Embryonic facial prominence (tissue), 1 donor: ENCODE measurements around the gene HRH3.

Experiments used
- DNase-seq: peaks from one replicate; pipeline ENCODE4 v3.0.0-alpha.2; 2016; ENCODE audit errors: extremely low spot score

HRH3 gene

DNA sequence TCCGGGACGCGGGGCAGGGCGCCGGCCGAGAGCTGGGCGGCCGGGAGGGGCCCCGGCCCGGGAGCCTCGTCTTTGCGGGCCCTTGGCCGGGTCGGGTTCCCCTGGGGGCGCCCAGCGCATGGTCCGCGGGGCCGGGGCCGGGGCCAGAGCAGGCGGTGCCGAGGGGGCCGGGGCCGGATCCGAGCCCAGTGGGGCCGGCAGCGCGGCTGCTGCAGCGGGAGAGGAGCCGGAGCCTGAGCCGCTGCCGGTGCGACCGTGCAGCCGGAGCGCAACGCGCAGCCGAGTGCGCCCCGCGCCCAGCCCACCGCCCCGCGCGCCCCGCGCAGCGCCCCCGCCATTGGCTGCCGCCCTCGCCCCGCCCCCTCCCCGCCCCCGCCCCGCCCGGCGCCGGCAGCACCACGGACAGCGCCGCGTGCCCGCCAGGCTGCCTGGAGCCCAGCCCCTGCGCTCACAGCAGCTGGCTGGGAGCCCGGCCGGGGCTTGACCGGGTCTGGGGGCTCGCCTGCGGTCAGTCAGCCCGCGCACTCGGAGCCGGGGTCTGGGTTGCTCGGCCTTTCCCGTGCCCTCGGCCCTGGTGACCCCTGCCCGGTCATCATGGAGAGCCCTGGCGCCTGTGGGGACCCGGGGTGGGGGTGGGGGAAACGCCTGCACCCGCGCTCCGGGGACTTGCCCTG, at the start of gene HRH3:
Gene HRH3 (minus strand): TSS at position 287 of the 674 bp plus-strand sequence. CDS start 308 bp downstream, outside the sequence.
- no peak for DNase-seq

DNA sequence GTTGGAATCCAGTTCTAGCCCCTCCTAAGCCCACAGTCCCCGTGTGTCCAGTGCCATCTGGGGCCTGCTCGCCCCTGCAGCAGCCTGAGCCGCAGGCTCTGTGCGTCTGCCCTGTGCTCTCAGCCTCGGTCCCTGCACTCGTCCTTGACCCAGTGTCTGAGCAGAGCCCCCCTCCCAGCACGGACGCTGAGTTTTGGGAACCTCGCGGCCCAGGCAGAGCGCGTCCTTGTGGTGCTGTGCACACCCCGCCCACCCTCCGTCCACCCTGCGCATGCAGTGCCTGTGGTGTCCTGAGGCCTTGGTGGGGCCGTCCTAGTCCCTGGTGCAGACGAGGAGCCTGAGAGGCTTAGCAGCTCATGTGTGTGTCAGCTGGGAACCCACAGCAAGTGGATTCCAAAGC, 49.8 kb upstream of the HRH3 start:
- DNase-seq: no peak

DNA sequence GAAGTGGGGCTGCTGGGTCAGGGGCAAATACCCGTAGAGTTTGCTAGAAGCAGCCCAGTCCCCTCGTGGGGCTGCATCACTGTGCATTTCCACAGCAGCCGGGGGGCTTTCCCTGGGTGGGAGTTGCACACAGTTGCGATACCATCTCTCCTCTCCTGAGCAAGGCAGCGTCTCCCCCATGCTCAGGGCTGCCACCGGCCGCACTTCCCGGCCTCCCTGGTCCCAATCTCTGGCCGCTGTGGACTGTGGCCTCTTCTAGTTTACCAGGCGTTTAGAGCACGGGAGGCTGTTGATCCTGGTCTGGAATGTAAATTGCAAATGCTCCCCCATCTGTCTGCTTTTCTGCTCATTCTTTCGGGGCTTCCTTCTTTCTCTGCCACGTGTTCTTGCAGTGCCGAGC, 49.3 kb upstream of the HRH3 start:
- no peak for DNase-seq

DNA sequence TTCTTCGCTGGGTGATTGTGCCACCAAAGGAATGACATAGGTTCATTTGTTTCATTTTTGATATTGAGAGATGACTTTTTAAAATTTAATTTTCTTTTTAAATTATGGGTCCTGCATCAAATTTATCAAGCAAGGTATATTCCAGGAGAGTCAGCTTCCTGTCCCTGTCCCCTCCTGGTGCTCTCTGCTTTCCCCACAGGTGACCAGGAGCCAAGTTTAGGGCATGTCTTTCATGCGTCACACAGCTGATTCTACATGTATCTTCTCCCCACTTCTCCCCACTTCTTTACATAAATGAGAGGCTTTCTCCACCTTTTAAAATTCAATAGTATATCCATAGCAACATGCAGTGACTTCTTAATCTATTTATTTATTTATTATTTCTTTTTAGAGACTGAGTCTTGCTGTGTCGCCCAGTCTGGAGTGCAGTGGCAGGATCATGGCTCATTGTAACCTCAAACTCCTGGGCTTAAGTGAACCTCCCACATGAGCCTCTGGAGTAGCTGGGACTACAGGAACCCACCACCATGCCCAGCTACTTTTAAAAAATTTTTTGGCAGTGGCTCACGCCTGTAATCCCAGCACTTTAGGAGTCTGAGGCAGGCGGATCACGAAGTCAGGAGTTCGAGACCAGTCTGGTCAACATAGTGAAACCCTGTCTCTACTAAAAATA, 48.3 kb upstream of the HRH3 start:
- no peak for DNase-seq

DNA sequence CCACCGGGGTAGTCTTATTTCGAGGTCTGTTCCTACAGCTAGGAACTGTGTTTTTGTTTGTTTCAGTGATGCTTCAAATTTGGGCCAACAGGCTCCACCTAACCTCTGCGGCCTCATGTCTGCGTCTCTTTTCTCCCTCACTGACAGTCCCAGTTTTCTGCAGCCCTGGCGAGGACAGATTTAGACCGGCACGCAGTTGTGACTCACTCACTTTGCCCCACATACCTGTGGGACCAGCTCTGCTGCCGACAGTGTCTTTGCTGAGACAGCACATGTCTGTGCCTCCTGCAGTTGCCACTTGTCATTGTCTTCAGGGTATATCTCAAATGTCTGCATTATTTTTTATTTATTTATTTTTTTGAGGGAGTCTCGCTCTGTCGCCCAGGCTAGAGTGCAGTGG, 47.5 kb upstream of the HRH3 start:
- no peak for DNase-seq

DNA sequence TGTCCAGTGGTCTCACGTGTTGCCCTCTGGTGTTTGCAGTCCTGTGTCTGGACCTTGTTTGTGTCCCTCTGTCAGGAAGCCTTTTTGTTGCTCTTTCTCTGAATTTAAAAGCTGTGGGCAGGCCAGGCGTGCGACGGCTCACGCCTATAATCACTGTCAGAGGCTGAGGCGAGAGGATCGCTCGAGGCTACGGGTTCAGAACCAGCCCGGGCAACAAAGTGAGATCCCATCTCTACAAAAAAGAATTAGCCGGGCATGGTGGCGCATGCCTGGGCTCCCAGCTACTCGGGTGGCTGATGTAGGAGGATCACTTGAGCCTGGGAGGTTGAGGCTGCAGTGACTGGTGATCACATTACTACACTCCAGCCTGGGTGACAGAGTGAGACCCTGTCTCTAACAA, 46.8 kb upstream of the HRH3 start:
- DNase-seq: no peak

DNA sequence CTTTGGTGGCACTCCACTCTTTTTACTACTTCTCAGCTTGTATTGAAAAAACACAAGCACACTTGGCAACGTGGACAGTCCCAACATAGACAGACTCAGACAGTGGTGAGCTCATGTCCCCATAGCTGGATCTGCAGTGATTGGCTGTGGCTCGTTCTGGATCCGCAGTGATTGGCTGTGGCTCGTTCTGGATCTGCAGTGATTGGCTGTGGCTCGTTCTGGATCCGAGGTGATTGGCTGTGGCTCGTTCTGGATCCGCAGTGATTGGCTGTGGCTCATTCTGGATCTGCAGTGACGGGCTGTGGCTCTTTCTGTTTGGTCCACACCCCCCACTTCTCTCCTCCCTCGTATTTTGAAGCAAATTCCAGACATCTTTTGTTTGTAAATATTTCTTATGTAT, 46.3 kb upstream of the HRH3 start:
- DNase-seq: no peak

DNA sequence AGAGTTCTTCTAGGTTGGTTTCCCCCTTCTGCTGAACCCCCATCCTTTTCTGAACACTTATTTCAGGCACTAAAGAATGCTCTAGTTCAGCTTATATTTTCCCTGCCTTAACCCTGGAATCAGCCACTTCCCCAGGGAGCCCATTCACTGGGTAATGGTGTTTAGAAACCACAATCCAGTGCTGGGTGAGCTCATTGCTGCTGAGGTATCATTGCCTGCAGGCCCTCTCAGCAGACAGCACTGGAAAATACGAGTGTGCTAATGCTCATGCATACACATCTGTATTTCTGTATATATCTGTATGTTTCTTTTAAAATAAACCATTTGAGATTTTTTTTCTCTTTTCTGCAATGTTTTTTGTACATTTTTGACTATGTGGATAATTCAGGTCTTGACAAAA, 45.3 kb upstream of the HRH3 start:
- no peak for DNase-seq

DNA sequence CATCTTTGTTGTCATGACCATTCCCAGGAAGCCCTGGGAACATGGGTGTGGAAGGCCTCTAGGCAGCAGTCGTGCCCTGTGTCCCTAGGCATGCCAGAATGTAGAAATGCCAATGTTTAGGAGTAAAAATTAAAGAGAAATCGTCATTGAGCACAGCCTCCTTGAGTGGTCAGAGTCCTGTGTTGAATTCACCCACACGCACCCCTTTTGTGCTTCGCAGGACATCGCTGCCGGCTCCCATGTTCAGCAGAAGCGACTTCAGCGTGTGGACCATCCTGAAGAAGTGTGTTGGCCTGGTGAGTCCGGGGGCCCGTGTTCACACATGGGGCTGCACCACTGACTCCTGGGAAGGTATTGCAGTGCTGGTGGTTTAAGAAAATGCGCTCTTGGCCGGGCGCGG, 43.3 kb upstream of the HRH3 start:
- no peak for DNase-seq

DNA sequence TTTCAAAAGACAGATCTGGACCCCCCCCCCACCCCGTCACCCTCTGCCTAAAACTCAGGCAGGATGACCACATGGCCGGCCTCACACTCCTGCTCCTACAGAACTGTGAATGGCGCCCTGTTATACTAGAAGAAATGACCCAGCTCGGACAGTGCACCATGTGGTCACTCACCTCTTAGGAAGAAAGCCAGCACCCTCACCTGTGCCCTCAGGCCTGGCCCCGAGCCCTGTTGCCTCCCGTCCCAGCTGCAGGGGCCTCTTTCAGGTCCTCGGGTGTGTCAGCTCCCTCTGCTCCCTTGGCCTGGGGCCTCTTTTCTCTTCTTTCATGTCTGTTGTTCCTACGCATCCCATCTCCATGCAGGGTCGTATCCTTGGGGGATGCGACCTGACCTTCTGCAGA, 42.0 kb upstream of the HRH3 start:
- DNase-seq: no peak

DNA sequence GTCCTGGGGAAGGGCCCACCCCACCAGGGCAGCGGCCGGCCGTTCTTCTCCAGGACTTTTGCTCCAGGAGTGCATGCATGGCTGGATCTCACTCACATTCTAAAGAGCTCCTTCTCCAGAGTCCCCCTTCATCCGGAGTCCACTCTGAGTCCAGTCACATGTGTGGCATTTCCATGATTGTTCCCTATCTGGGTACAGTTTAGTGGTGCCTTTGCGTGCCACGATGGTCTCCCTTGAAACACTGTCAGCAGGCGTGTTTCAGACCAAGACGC, 39.2 kb upstream of the HRH3 start:
- no peak for DNase-seq

DNA sequence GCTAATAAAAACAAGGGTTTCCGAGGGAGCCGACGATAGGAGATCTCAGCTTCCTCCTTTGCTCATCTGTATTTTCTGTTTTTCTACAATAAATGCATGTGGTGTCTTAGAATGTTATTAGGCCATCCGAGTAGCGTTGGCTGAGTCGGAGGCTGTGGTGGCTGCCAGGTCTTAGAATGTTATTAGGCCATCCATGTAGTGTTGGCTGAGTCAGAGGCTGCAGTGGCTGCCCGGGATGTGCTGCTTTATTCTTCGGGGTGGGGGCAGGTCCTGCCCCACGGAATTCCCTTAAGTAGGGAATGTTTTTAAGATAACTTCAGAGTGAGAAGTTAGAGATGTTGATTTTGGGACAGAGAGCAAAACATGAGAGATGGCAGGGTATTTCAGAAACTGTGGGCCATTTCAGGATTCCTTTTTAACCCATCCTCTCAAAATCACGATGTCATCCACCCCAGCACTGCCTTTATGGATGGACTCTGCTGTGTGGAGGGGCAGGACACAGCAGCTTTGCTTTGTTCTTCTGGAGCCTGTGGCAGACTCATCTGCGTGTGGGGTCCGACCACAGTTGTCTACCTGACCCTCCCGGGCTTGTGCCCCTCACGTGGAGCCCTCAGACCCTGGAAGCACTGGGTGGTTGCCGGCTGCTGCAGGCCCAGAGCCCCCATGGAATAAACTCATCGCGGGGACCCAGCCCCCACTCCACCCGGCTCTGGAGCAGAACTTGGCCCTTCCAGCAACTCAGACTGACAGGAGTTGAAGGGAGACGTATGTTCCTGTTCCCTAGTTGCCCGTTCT, 38.6 kb upstream of the HRH3 start:
- no peak for DNase-seq

DNA sequence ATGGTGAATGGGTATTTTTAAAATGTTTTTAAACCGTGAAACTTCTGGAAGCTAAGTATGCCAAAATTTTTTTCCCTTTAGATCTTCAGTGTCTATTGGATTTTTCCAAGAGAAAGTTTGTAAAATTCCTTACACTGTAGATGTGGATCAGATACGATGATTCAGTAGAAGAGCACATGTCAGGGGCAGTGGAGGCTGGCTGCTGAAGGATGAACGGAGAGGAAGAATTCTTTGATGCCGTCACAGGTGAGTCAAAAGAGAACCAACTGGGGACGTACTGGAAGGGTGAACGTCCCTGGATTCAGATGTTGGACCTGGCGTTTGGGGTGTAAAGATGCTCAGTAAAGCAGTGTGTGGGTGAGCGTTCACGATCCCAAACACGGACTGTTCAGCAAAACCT, 35.9 kb upstream of the HRH3 start:
- DNase-seq: no peak

DNA sequence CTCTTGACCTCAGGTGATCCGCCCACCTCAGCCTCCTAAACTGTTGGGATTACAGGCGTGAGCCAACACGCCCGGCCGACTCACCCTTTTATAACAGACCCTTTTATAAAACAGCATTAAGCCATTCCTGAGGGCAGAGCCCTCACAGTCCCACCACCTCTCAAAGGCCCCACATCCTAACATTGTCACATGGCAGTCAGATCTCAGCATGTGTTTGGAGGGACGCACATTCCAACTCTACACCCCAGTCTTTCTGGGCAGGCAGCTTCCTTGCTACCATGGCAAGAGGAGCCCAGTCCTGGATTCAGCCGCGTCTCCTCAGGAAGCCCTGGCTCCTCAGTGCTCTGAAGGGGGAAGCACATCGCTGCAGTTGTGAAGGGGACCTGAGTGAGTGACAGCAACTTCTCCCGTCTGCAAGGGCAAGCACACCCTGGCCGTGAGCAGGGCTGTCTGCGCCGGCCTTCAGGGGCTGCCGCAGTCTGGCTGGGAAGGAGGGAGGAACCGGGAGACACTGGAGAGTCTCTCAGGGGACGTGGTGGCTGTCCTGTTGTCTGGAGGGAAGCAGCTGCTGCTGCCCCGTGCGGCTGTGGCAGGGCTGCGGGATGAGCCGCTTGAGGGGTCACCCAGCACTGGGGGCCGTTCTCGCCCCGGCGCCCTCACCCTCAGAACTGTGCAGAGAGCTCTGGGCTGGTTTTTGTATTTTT, 34.1 kb upstream of the HRH3 start:
- DNase-seq: no peak

DNA sequence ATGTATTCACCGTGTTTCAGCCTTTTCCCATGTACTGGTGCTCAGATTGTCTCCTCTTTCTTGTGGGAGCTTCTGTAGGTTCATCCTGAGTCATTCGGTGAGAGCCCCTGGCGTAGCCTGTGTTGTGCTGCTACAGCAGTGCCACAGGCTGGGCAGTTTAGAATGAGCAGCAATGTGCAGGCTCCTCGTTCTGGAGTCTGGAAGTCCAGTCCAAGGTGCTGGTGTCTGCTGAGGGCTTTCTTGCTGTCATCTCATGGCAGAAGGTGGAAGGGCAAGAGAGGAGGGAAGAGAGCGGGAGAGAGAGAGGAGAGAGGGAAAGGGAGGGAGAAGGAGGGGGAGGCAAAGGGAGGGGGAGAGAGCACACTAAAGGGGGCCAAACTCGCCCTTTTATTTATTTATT, 33.3 kb upstream of the HRH3 start:
- DNase-seq: no peak

DNA sequence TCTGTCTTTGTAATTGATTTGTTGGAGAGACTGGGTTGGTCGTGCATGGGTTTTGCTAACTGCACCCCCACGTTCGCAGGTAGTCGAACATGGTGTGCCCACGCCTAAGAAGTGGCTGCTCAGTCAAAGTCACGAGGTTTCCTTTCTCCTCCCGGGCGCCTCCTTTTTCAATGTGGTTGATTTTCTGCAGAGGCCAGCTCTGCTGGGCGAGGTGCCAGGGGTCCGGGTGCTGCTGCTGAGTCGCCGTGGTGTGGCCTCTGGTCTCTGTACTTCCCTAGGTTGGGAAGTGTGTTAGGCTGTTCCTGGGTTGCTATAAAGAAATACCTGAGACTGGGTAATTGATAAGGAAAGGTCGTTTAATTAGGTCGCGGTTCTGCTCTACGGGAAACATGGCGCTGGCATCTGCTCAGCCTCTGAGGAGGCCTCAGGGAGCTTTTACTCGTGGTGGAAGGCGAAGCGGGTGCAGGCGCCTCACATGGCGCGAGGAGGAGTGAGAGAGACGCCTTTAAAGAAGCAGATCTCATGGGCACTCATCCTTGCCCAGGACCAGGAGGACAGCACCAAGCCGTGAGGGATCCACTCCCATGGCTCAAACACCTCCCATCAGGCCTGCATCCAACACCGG, 32.4 kb upstream of the HRH3 start:
- no peak for DNase-seq

DNA sequence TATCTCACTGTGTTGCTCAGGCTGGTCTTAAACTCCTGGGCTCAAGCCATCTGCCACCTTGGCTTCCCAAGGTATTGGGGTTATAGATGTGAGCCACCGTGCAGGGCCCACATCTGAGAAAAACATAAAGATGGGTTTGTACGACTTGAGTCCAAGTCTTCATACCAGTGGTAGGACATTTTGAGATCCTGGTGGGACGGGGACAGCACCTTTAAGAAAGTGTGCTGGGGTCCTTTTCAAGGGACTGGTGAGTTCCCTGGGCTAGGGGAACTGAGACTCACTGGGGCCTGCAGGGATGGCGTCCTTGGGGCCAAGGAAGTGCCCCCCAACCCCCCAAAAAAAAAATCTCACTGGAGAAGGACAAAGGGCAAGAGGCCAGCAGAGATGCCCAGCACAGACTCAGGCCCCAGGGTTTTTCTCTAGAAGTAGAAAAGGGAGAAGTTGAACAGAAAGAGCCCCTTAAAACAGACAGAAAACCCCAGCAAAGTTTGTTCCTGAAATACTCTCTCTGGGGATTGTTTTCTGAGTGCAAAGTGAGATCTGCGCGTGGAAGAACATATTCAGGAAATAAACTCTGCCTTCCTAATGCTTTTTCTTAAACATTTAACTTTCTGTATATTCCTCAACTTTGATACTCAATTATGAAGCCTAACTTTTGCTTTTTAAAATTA, 28.9 kb upstream of the HRH3 start:
- no peak for DNase-seq

DNA sequence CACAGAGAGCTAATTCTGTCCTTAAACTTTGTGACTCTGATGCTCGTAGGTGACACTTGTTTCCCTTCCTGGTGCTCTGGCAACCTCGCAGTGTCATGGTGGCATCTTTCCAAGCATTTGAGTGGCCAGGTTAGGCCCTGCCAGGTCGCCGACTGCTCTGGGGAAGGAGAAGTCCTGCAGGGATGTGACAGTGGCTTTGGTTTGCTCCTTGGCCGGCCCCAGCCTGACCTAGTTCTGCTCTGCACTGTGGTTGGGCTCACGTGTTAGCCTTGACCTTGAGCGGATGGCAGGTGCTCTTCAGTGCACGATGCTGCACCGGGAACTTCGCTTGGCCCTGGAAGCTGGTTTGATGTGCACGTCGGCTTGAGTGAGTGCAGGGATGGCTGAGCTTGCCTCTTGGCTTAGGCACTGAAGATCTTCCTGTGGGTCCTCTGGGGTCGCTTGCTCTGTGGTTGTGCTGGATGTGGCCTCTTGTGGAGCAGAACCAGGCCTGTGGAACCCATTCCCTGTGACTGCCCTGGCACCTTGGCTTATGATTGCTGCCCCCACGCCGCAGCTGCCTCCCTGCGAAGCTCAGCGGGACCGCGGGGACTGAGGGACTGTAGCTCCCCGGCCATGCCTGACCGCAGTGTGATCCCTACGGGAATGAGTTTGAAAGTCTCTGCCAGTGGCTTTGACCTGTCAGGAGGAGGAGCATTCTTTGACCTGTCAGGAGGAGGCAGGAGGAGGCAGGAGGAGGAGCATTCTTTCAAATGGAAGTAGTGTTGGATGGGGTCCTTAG, 27.0 kb upstream of the HRH3 start:
- DNase-seq: no peak

DNA sequence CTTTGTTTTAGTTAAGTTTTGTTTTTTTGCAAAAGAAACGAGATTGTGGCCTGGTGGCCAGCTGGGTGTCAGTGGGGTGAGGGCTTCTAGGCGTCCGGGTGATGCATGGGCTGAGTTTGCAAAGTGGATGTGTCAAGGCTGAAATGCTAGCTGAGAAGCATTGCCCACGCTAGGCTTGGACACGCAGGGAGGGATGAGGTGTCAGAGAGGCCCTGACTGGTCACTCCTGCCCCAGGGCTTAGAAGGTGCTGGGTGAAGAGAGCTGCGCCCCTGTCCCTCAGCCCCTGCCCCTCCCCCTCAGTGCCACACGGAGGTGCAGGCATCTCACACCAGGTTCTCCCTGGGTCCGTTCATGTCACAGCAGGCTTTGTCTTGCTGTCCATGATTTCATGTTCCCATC, 26.4 kb upstream of the HRH3 start:
- no peak for DNase-seq

DNA sequence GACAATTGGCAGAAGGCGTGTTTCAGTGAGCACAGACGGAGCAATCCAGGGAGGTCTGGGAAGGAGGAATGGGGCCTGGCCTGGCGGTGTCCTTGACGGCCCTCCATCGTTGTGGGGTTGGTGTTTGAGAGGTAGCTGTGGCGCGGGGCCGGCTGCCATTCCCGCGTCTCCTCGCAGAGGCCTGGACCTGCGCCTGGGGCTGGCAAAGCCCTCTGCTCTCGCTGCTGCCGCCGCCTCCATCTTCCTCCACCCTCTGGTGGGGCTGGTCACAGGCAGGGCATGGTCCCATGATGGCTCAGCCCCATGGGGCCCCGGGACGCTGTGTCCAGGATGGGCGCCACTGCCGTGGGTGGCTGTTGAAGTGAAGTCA, 25.8 kb upstream of the HRH3 start:
- no peak for DNase-seq

DNA sequence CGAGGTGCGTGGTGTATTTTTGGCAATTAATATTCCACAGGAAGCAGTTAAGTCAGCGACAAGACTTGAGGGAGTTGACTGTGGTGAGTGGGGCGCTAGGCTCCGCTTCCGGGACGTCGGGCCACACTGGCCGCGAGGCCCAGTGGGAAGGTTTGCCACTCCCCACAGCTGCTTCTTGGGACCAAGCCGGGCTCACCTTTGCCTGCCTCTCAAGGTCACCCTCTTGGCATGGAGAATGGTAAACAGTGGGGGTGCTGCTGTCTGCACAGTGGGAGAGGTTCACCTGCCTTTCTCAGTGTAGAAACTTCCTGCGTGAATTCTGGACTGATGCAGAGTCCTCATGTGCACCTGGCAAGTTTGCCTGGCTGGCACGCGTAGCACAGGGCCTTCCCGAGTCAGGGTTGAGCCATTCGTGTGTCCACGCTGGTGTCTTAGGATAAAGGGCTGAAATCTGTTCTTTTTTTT, 24.6 kb upstream of the HRH3 start:
- no peak for DNase-seq
